HG02973 (cell line): ENCODE results near the gene GARS1.
"Not testable (repeated sequence)": the region's sequence is repeated elsewhere in the genome, so short reads cannot be mapped to it uniquely, and the experiment has no call there.

Experiments used
- ATAC-seq: cut with Tn5 transposase; IDR thresholded peaks from one replicate; pipeline ENCODE4 v1.9.1; 2021; ENCODE audit warnings: moderate library complexity; ENCODE audit not compliant: unreplicated experiment

Gene GARS1

GRCh38 chr7:30594540-30595435 lies at the start of gene GARS1:
TSS of gene GARS1 (plus strand) at chr7:30594878. CDS start at chr7:30594922, 44 bp downstream.
- ATAC-seq: peak; percentile 81

GRCh38 chr7:30545791-30546555 lies 48.7 kb upstream of the GARS1 start:
- no peak for ATAC-seq

GRCh38 chr7:30546596-30546995 lies 48.1 kb upstream of the GARS1 start:
- no peak for ATAC-seq

- ATAC-seq: no peak
Observed at GRCh38 chr7:30548845-30549244, 45.8 kb upstream of the GARS1 start.

- no peak for ATAC-seq
Observed at GRCh38 chr7:30549931-30550493, 44.7 kb upstream of the GARS1 start.

GRCh38 chr7:30552330-30552729 lies 42.3 kb upstream of the GARS1 start:
- no peak for ATAC-seq

- no peak for ATAC-seq
Observed at GRCh38 chr7:30553141-30553540, 41.5 kb upstream of the GARS1 start.

- ATAC-seq: no peak
Observed at GRCh38 chr7:30553546-30553945, 41.1 kb upstream of the GARS1 start.

- no peak for ATAC-seq
Observed at GRCh38 chr7:30555525-30555924, 39.2 kb upstream of the GARS1 start.

GRCh38 chr7:30556840-30557239 lies 37.8 kb upstream of the GARS1 start:
- ATAC-seq: no peak

- no peak for ATAC-seq
Observed at GRCh38 chr7:30557245-30557644, 37.4 kb upstream of the GARS1 start.

- no peak for ATAC-seq
Observed at GRCh38 chr7:30559611-30560010, 35.1 kb upstream of the GARS1 start.

- ATAC-seq: no peak
Observed at GRCh38 chr7:30561389-30561788, 33.3 kb upstream of the GARS1 start.

GRCh38 chr7:30562498-30562897 lies 32.2 kb upstream of the GARS1 start:
- no peak for ATAC-seq

GRCh38 chr7:30562909-30563308 lies 31.8 kb upstream of the GARS1 start:
- ATAC-seq: no peak

GRCh38 chr7:30563326-30563942 lies 31.2 kb upstream of the GARS1 start:
- no peak for ATAC-seq

- ATAC-seq: peak; percentile 84
Observed at GRCh38 chr7:30564243-30564892, 30.3 kb upstream of the GARS1 start.

- no peak for ATAC-seq
Observed at GRCh38 chr7:30566596-30566995, 28.1 kb upstream of the GARS1 start.

GRCh38 chr7:30567081-30567480 lies 27.6 kb upstream of the GARS1 start:
- no peak for ATAC-seq

GRCh38 chr7:30570238-30570637 lies 24.4 kb upstream of the GARS1 start:
- not testable (repeated sequence) for ATAC-seq
